Kidney (tissue), 14 donors: ENCODE data around the gene B3GAT1. TPM values are rescaled to one million over a fixed set of nuclear protein-coding genes. Genes with fewer than 3 reads are reported as not detected.

Experiments
- DNase-seq, 5 donors: peaks; one replicate each; pipeline ENCODE4 v3.0.0-alpha.2; 2013 to 2020
- FAIRE-seq: peaks from 2 replicates; lab custom pipeline; 2012; peaks lifted over from hg19 to GRCh38; lab: Jason Lieb, UNC
- H3K27ac ChIP-seq, 2 donors: one replicate each; pipeline ENCODE4 v1.7.0; 2013; ENCODE audit warnings: low read depth in 2 of 2, low read length in 2 of 2, inconsistent platforms in 1 of 2
- H3K27me3 ChIP-seq: one replicate; pipeline ENCODE4 v1.7.1; 2013; ENCODE audit warnings: low read length, inconsistent platforms; ENCODE audit not compliant: control insufficient read depth, insufficient read depth
- H3K36me3 ChIP-seq, 3 donors: one replicate each; pipeline versions ENCODE4 v1.7.0 to v1.7.1; 2013; ENCODE audit warnings: low read length in 3 of 3, control low read depth in 1 of 3, inconsistent platforms in 1 of 3; ENCODE audit not compliant: insufficient read depth in 3 of 3, control insufficient read depth in 2 of 3
- H3K4me1 ChIP-seq, 3 donors: one replicate each; pipeline versions ENCODE4 v1.7.0 to v1.7.1; 2013; ENCODE audit warnings: low read length in 3 of 3, inconsistent platforms in 1 of 3, low read depth in 1 of 3; ENCODE audit not compliant: control insufficient read depth in 2 of 3, insufficient read depth in 2 of 3
- H3K4me3 ChIP-seq, 3 donors: one replicate each; pipeline versions ENCODE4 v1.7.0 to v1.8.1; 2013; ENCODE audit warnings: low read length in 3 of 3, control low read depth in 1 of 3, inconsistent platforms in 1 of 3
- H3K9ac ChIP-seq, 3 donors: one replicate each; pipeline versions ENCODE4 v1.7.0 to v1.7.1; 2013; ENCODE audit warnings: low read length in 3 of 3, control low read depth in 1 of 3, inconsistent platforms in 1 of 3
- H3K9me3 ChIP-seq, 3 donors: one replicate each; pipeline versions ENCODE4 v1.7.0 to v1.7.1; 2013; ENCODE audit warnings: low read length in 3 of 3, control low read depth in 1 of 3, inconsistent platforms in 1 of 3; ENCODE audit not compliant: control insufficient read depth in 2 of 3, insufficient read depth in 1 of 3
- CTCF ChIP-seq: IDR thresholded peaks from 3 replicates; pipeline ENCODE4 v1.5.1; 2012; ENCODE audit warnings: mild to moderate bottlenecking, moderate library complexity, borderline replicate concordance; ENCODE audit not compliant: insufficient read depth; ENCODE audit errors: extremely low read depth
- intact Hi-C: fragments of 100-400 bp; cut with DNase I; formaldehyde crosslinking; loops from one replicate; pipeline ENCODE4 v1.11.1; 2022
- polyA plus RNA-seq: library from polyadenylated mRNA; stranded (reverse); fragments of 350-450 nt; fragmentation: Illumina TruSeq; extraction: RNeasy Lipid Tissue Mini Kit (QIAGEN cat#74804); gene quantifications from one replicate; pipeline ENCODE4 v1.2.3, GENCODE V29; 2014; ENCODE audit warnings: low read depth, low replicate concordance; ENCODE audit not compliant: insufficient read depth
- total RNA-seq: library from RNA; stranded (reverse); fragmentation: NEBNext Ultra II Directional; extraction: Animal tissue kit (Norgen Biotek cat#: 25700); gene quantifications from one replicate; pipeline ENCODE4 v1.2.1, GENCODE V29; 2021
- donor health status: control.
- donor health status: control.
- donor health status: control.
- donor health status: control.
- donor health status: control.
- donor health status: DM: yes; HTN: yes; CAD: no.
- donor health status: Normal renal cell carcinoma (clear cell type).

Gene B3GAT1
- total and polyA plus RNA-seq, 2 donors from 2014 or later = 0.82 to 3.7 TPM

DNA sequence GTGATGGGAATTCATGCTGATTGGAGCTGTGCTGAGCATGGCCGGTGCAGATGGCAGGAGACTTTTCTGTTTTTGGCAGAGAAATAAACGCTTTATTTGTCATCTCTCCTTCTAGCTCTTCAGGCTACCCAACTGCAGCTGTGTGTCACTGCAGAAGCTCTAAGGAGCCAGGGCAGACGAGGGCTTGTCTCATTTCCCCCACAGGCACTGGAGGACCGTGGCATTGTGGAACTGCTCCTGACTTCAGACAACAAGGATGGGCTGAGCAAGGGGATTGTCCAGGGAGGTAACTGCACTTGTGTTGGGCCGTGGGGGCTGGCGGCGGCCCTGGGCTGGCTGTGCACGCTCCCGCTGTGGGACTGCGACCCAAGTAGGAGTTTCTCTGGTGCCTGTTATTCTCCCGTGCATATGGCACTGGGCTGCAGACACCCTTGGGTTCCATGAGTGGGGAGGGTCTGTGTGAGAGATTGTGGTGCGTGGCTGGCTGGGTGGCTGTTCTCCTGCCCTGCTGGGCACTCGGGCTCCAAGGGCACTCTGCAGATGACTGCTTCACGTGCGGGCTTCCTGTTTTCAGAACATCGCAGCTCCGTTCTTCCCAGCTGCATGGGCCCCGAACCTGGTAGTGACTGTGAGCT lies 53.1 kb downstream of the B3GAT1 start:
- Histone ChIP-seq H3K4me1 (no peaks in the 10 kb centered on the region), H3K36me3 (no peaks in the 10 kb centered on the region), H3K4me3 (no peak overlapping the region), H3K27me3 (no peaks in the 10 kb centered on the region), H3K9me3 (no peaks in the 10 kb centered on the region), H3K9ac (no peak overlapping the region), H3K27ac (no peak overlapping the region)
- intact Hi-C loops = no loop called here
- FAIRE-seq (no peak), DNase-seq (peak in 2 of 5 donors; percentile 19 to 58)
- TF ChIP-seq CTCF = no peak

DNA sequence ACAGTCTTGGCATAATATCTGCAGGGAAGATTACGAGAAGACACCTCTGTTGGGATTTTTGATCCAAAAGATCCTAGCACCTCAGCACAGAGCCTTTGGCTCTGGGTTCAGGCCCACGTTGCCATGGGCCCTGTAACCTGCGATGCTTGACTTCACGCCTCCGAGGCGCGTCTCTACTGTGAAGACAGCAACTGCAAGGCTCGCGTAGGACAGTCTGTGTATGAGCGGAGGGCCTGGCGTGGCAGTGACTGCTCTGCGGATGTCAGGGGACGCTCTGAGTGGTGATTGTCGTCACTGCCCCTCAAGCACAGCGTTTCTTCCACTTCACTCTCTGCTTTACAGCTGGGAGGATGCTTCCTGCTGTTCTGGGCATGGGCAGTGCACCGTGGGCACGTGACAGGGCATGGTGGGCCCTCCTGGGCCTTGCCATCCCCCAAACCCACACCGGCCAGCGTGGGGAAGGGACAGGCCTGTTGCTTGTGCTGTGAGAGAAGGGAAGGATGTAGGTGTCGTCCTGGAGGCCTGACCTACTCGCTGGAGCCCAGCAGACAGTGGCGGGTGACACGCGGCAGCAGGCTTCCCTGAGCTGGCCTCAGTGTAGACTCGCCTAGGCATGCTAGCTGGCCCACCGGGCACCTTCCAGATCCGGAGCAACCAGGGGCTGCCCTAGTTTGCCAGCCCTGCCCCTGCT lies 53.7 kb downstream of the B3GAT1 start:
- DNase-seq (peak in 2 of 5 donors; percentile 23 to 57), FAIRE-seq (no peak)
- TF ChIP-seq CTCF = no peak
- Histone ChIP-seq H3K4me3 (no peak overlapping the region), H3K9ac (no peak overlapping the region), H3K9me3 (no peaks in the 10 kb centered on the region), H3K27me3 (no peaks in the 10 kb centered on the region), H3K4me1 (no peaks in the 10 kb centered on the region), H3K27ac (no peak overlapping the region), H3K36me3 (no peaks in the 10 kb centered on the region)
- intact Hi-C loops = no loop called here

DNA sequence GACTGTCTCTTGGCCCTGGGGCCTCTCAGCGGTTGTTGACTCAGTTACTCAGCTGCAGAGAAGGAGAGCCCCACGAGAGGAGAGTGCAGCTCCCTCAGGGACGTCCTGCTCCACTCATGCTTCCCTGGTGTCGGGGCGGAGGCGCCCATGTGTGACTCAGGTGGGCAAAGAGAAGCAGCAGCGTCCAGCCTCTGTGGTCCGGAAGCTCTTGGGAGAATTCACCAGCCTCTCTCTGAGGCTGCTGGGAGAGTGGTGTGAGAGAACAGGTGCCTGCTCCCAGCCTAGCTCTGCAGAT lies 54.5 kb downstream of the B3GAT1 start:
- FAIRE-seq = no peak
- H3K9me3 ChIP-seq = no peaks in the 10 kb centered on the region
- TF ChIP-seq CTCF = no peak
- H3K4me1 ChIP-seq = no peaks in the 10 kb centered on the region
- intact Hi-C loops = no loop called here
- no peak overlapping the region for H3K9ac ChIP-seq
- no peak overlapping the region for H3K27ac ChIP-seq
- no peak overlapping the region for H3K4me3 ChIP-seq
- H3K36me3 ChIP-seq = no peaks in the 10 kb centered on the region
- peak in 1 of 5 donors; percentile 67 for DNase-seq
- H3K27me3 ChIP-seq = no peaks in the 10 kb centered on the region
